Measurements from ENCODE around the gene CDK6. TPM values are rescaled to one million over a fixed set of nuclear protein-coding genes. Genes with fewer than 3 reads are reported as not detected.

The CDK6 gene
- total RNA-seq, 1 experiment from 2014 or later: 41.4 TPM

GRCh38 chr7:92623544-92623943 is 212.8 kb downstream of the CDK6 start:
- 0 out of 2 replicates have a peak, but pooled peaks cover 4% of the 10 kb centered on the region for H3K79me2 ChIP-seq (ENCODE audit: insufficient read depth, low read length)
- CTCF ChIA-PET: no interaction called here
- BruUV-seq (replicated peaks): no TSS peak

More at GRCh38 chr7:92623544-92623943, 212.8 kb downstream of the CDK6 start:
- intact Hi-C loops (cut with micrococcal nuclease): loop anchor here (5.0 kb wide), 1 partner anchor 604 kb away; the partner anchor contains the start of gene HEPACAM2
- H4K20me1 ChIP-seq (ENCODE audit: insufficient read depth): no peaks in the 10 kb centered on the region
- H3K9ac ChIP-seq (ENCODE audit: low read length): no peak overlapping the region
- peaks cover 0 to 4% of the 10 kb centered on the region in 2 experiments; a peak in 1 of 4 replicates for H3K9me3 ChIP-seq (ENCODE audit: control insufficient read depth in 1 of 2, insufficient read depth in 1 of 2, low read depth in 1 of 2, low read length in 2 of 2)
- no peak overlapping the region for H3K4me2 ChIP-seq (ENCODE audit: low read length)
- H2AFZ ChIP-seq (ENCODE audit: low read depth, low read length, poor library complexity, severe bottlenecking): no peak overlapping the region
- POLR2A ChIA-PET: no interaction called here
- peaks cover 3 to 32% of the 10 kb centered on the region in 2 experiments; a peak in 3 of 4 replicates for H3K4me1 ChIP-seq (ENCODE audit: control insufficient read depth in 1 of 2, insufficient read depth in 2 of 2, low read length in 2 of 2)
- peaks cover 0 to 10% of the 10 kb centered on the region in 2 experiments; a peak in 1 of 4 replicates for H3K36me3 ChIP-seq (ENCODE audit: control insufficient read depth in 1 of 2, insufficient read depth in 2 of 2, low read length in 2 of 2)
- no peak for DNase-seq (ENCODE audit: low read depth, low spot score)
- H3K9me2 ChIP-seq (ENCODE audit: insufficient read depth): no peaks in the 10 kb centered on the region
- H3K27ac ChIP-seq (ENCODE audit: low read depth, low read length): no peak overlapping the region
- TF ChIP-seq CBX3 (IDR thresholded peaks at IDR 0.05; ENCODE audit: low read depth): no peak
- no peak for TF ChIP-seq ZBTB33 (IDR thresholded peaks at IDR 0.05; ENCODE audit: extremely low read depth, insufficient replicate concordance, low read length)
- TF ChIP-seq MAX (IDR thresholded peaks at IDR 0.05): no peak
- no peak for TF ChIP-seq SP1 (IDR thresholded peaks at IDR 0.05; ENCODE audit: low read depth)
- TF ChIP-seq POLR2A (IDR thresholded peaks at IDR 0.05; ENCODE audit: borderline replicate concordance, extremely low read depth, insufficient read depth, insufficient read length): no peak
- no peak for TF ChIP-seq RAD21 (IDR thresholded peaks at IDR 0.05; ENCODE audit: low read depth)
- no peak for TF ChIP-seq EZH2 (IDR thresholded peaks at IDR 0.05)
- no peak for TF ChIP-seq YY1 (IDR thresholded peaks at IDR 0.05; ENCODE audit: extremely low read depth, insufficient replicate concordance, low read depth, low read length)
- TF ChIP-seq ATF3 (IDR thresholded peaks at IDR 0.05): no peak
- no peak for ATAC-seq
- no peaks in the 10 kb centered on the region for H3K27me3 ChIP-seq (ENCODE audit: insufficient read depth, low read length)
- RAD21 ChIA-PET (ENCODE audit: low non-redundant PET in 1 of 2, low total read pairs in 2 of 2, uncharacterized antibody in 2 of 2, unreplicated experiment in 2 of 2): no interaction called here
- no peak overlapping the region for H3K4me3 ChIP-seq (replicated peaks in 1 of 2; ENCODE audit: low read depth in 1 of 2, low read length in 2 of 2)

Data from HCT116 (cell line).